ENCODE measurements around the gene MGAT4C. TPM values are rescaled to one million over a fixed set of nuclear protein-coding genes. Genes with fewer than 3 reads are reported as not detected.

The MGAT4C gene
- total and polyA plus RNA-seq, 8 donors = 0.20 to 2.7 (median 0.86) TPM

GRCh38 chr12:85985996-85986395, 270.2 kb downstream of the MGAT4C start:
- TF ChIP-seq CTCF (IDR thresholded peaks at IDR 0.05) = no peak
- no peak for ATAC-seq

GRCh38 chr12:85983601-85984000, 272.6 kb downstream of the MGAT4C start:
- TF ChIP-seq CTCF (IDR thresholded peaks at IDR 0.05) = no peak
- intact Hi-C loops (cut with DNase I) = no loop called here
- Histone ChIP-seq H3K27me3 (no peaks in the 10 kb centered on the region), H3K4me3 (no peak overlapping the region), H3K4me1 (no peaks in the 10 kb centered on the region), H3K9me3 (no peaks in the 10 kb centered on the region), H3K27ac (no peak overlapping the region), H3K36me3 (no peaks in the 10 kb centered on the region)
- ATAC-seq (no peak), DNase-seq (no peak)

More at GRCh38 chr12:85985996-85986395, 270.2 kb downstream of the MGAT4C start:
- Histone ChIP-seq H3K27me3 (no peaks in the 10 kb centered on the region), H3K36me3 (no peaks in the 10 kb centered on the region), H3K4me1 (no peaks in the 10 kb centered on the region), H3K4me3 (no peak overlapping the region), H3K27ac (no peak overlapping the region), H3K9me3 (peaks cover 0 to 8% of the 10 kb centered on the region in 2 donors)
- DNase-seq = no peak
- intact Hi-C loops (cut with DNase I) = no loop called here

GRCh38 chr12:85979641-85980040, 276.6 kb downstream of the MGAT4C start:
- ATAC-seq (no peak), DNase-seq (no peak)
- H3K9me3 ChIP-seq = no peaks in the 10 kb centered on the region
- TF ChIP-seq CTCF (IDR thresholded peaks at IDR 0.05) = no peak
- no peak overlapping the region for H3K4me3 ChIP-seq
- intact Hi-C loops (cut with DNase I) = no loop called here
- no peaks in the 10 kb centered on the region for H3K4me1 ChIP-seq
- no peaks in the 10 kb centered on the region for H3K36me3 ChIP-seq
- no peaks in the 10 kb centered on the region for H3K27me3 ChIP-seq
- no peak overlapping the region for H3K27ac ChIP-seq

GRCh38 chr12:85975716-85976115, 280.5 kb downstream of the MGAT4C start:
- Histone ChIP-seq H3K4me3 (no peak overlapping the region), H3K36me3 (no peaks in the 10 kb centered on the region), H3K9me3 (no peaks in the 10 kb centered on the region), H3K27me3 (no peaks in the 10 kb centered on the region), H3K27ac (no peak overlapping the region), H3K4me1 (no peaks in the 10 kb centered on the region)
- ATAC-seq = no peak
- intact Hi-C loops (cut with DNase I) = no loop called here
- DNase-seq = no peak
- TF ChIP-seq CTCF (IDR thresholded peaks at IDR 0.05) = no peak

GRCh38 chr12:85971800-85972199, 284.4 kb downstream of the MGAT4C start:
- no peak for TF ChIP-seq CTCF (IDR thresholded peaks at IDR 0.05)
- ATAC-seq = no peak
- no peak for DNase-seq
- Histone ChIP-seq H3K27ac (no peak overlapping the region), H3K4me1 (no peaks in the 10 kb centered on the region), H3K27me3 (no peaks in the 10 kb centered on the region), H3K36me3 (no peaks in the 10 kb centered on the region), H3K4me3 (no peak overlapping the region), H3K9me3 (no peaks in the 10 kb centered on the region)
- intact Hi-C loops (cut with DNase I) = no loop called here
